ENCODE measurements around the gene PPP1R36. TPM values are rescaled to one million over a fixed set of nuclear protein-coding genes. Genes with fewer than 3 reads are reported as not detected.

The PPP1R36 gene
- total and polyA plus RNA-seq, 4 donors, result 0.42 to 1.9 (median 1.2) TPM

- intact Hi-C loops (cut with DNase I), result loop anchor here (2.0 to 5.0 kb wide), 4 partner anchors 36 to 132 kb away; partner anchors contain the start of genes HSPA2 (in 2 of the 2) and MTHFD1 (in 1 of the 2)
- peak; percentile 95 for DNase-seq
- H3K27me3 ChIP-seq (ENCODE audit: control insufficient read depth in 1 of 2, insufficient read depth in 2 of 2, low read length in 1 of 2), result no peaks in the 10 kb centered on the region
- no peaks in the 10 kb centered on the region for H3K9me3 ChIP-seq (ENCODE audit: control insufficient read depth, low read length)
- H3K4me1 ChIP-seq (ENCODE audit: control insufficient read depth in 1 of 2, insufficient read depth in 2 of 2, low read length in 2 of 2), result no peaks in the 10 kb centered on the region
- H3K36me3 ChIP-seq (ENCODE audit: control insufficient read depth in 1 of 2, insufficient read depth in 2 of 2, low read length in 1 of 2), result no peaks in the 10 kb centered on the region
- H3K27ac ChIP-seq (ENCODE audit: low read depth in 1 of 2, low read length in 2 of 2), result peak overlapping the region; percentile 58 to 94
- peak overlapping the region; percentile 74 to 88 for H3K4me3 ChIP-seq (ENCODE audit: low read length in 2 of 2)
- peak; percentile 76 for ATAC-seq (ENCODE audit: low FRiP score)
- 0% methylated on average over 68 of the region's 68 CpGs for WGBS, 2 donors
These were observed 44.6 kb upstream of the PPP1R36 start for GRCh38 chr14:64504897-64505794.

DNA sequence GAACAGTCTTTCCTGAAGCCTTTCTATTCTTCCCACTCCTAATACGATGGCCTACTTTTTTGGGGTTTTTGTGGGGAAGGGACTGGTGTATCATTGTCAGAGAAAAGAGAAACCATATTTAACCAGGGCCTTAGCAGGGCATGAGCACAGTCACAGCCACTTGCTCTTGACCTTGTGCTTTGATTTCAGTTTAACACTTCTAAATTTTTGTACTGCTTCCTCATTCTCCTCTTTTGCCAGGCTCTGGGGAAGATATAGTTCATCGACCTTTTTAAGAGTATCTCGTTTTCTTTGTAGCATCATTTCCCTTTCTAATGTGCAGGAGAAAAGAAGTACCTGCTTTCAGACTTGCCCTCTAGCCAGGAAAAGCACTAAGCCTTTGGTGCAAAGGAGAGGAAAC, 43.0 kb upstream of the PPP1R36 start:
- Histone ChIP-seq H3K36me3 (ENCODE audit: control insufficient read depth in 1 of 2, insufficient read depth in 2 of 2, low read length in 1 of 2) (no peaks in the 10 kb centered on the region), H3K27me3 (ENCODE audit: control insufficient read depth in 1 of 2, insufficient read depth in 2 of 2, low read length in 1 of 2) (no peaks in the 10 kb centered on the region), H3K27ac (ENCODE audit: low read depth in 1 of 2, low read length in 2 of 2) (no peak overlapping the region), H3K9me3 (ENCODE audit: control insufficient read depth, low read length) (no peaks in the 10 kb centered on the region), H3K4me3 (ENCODE audit: low read length in 2 of 2) (no peak overlapping the region), H3K4me1 (ENCODE audit: control insufficient read depth in 1 of 2, insufficient read depth in 2 of 2, low read length in 2 of 2) (peaks cover 2 to 4% of the 10 kb centered on the region in 2 donors)
- 43 to 46% methylated on average over 3 of the region's 3 CpGs for WGBS, 2 donors
- DNase-seq (no peak), ATAC-seq (ENCODE audit: low FRiP score) (no peak)
- intact Hi-C loops (cut with DNase I), result loop anchor here (5.0 kb wide), 2 partner anchors 36 to 131 kb away; partner anchors contain the start of gene HSPA2 (in 1 of the 2)

DNA sequence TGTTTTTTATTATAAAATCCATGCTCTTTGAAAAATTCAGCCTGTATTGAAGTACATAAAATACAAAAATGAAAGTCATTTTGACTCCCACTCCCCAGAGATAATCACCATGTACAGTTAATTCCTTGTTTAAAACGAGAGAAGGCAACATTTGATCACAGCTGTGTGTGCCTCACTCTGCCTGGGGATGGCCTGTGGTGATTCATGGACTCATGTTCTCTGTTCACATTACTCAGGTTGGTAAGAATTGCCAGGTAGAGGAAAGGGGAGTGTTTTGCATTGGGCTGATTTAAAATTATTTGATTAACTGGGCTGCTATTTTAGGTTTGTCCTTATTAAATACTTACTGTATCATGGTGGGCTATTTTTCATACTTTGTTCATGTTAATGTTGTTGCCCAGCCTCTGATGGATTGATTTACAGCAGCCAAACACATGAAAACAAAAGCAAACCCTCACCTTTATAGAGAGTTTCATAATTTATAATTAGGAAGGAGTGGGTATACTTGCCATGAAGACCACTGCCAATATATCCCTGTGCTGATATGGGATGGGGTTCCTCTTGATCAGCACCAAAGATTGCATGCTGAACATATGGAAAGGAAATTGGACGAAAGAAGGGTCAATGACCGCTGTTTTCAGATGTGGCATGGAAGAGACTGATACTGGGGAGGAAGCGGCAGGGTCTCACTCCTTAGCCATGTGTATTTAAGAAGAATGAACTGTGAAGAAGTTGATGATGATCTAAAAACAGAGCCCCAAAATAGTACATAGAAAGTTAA, 42.2 kb upstream of the PPP1R36 start:
- H3K9me3 ChIP-seq (ENCODE audit: control insufficient read depth, low read length), result no peaks in the 10 kb centered on the region
- peaks cover 2 to 4% of the 10 kb centered on the region in 2 donors for H3K4me1 ChIP-seq (ENCODE audit: control insufficient read depth in 1 of 2, insufficient read depth in 2 of 2, low read length in 2 of 2)
- H3K4me3 ChIP-seq (ENCODE audit: low read length in 2 of 2), result no peak overlapping the region
- H3K36me3 ChIP-seq (ENCODE audit: control insufficient read depth in 1 of 2, insufficient read depth in 2 of 2, low read length in 1 of 2), result no peaks in the 10 kb centered on the region
- H3K27ac ChIP-seq (ENCODE audit: low read depth in 1 of 2, low read length in 2 of 2), result no peak overlapping the region
- intact Hi-C loops (cut with DNase I), result loop anchor here (5.0 kb wide), 2 partner anchors 35 to 130 kb away; partner anchors contain the start of gene HSPA2 (in 1 of the 2)
- WGBS, 2 donors, result 74% methylated on average over 4 of the region's 4 CpGs
- ATAC-seq (ENCODE audit: low FRiP score), result no peak
- no peaks in the 10 kb centered on the region for H3K27me3 ChIP-seq (ENCODE audit: control insufficient read depth in 1 of 2, insufficient read depth in 2 of 2, low read length in 1 of 2)
- no peak for DNase-seq

GRCh38 chr14:64508215-64508776, 41.5 kb upstream of the PPP1R36 start:
- H3K4me1 ChIP-seq (ENCODE audit: control insufficient read depth in 1 of 2, insufficient read depth in 2 of 2, low read length in 2 of 2), result peaks cover 2 to 4% of the 10 kb centered on the region in 2 donors
- no peaks in the 10 kb centered on the region for H3K9me3 ChIP-seq (ENCODE audit: control insufficient read depth, low read length)
- DNase-seq (no peak), ATAC-seq (ENCODE audit: low FRiP score) (no peak)
- intact Hi-C loops (cut with DNase I), result loop anchor here (5.0 kb wide), 2 partner anchors 34 to 129 kb away; partner anchors contain the start of gene HSPA2 (in 1 of the 2)
- 43 to 50% methylated on average over 1 of the region's 1 CpG for WGBS, 2 donors
- H3K36me3 ChIP-seq (ENCODE audit: control insufficient read depth in 1 of 2, insufficient read depth in 2 of 2, low read length in 1 of 2), result no peaks in the 10 kb centered on the region
- no peaks in the 10 kb centered on the region for H3K27me3 ChIP-seq (ENCODE audit: control insufficient read depth in 1 of 2, insufficient read depth in 2 of 2, low read length in 1 of 2)
- H3K4me3 ChIP-seq (ENCODE audit: low read length in 2 of 2), result no peak overlapping the region
- no peak overlapping the region for H3K27ac ChIP-seq (ENCODE audit: low read depth in 1 of 2, low read length in 2 of 2)

DNA sequence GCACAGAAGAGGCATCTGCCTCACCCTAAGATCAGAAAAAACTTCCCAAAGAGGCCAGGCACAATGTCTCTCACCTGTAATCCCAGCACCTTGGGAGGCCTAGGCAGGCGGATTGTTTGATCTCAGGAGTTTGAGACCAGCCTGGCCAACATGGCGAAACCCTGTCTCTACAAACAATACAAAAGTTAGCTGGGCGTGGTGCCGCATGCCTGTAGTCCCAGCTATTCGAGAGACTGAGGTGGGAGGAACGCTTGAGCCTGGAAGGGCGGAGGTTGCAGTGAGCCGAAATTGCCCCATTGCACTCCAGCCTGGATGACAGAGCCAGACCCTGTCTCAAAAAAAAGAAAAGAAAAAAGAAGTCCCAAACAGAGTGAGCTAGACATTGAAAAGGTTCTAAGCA, 40.7 kb upstream of the PPP1R36 start:
- no peak overlapping the region for H3K4me3 ChIP-seq (ENCODE audit: low read length in 2 of 2)
- no peaks in the 10 kb centered on the region for H3K9me3 ChIP-seq (ENCODE audit: control insufficient read depth, low read length)
- intact Hi-C loops (cut with DNase I), result loop anchor here (5.0 kb wide), 2 partner anchors 33 to 128 kb away; partner anchors contain the start of gene HSPA2 (in 1 of the 2)
- H3K36me3 ChIP-seq (ENCODE audit: control insufficient read depth in 1 of 2, insufficient read depth in 2 of 2, low read length in 1 of 2), result no peaks in the 10 kb centered on the region
- no peak overlapping the region for H3K27ac ChIP-seq (ENCODE audit: low read depth in 1 of 2, low read length in 2 of 2)
- H3K27me3 ChIP-seq (ENCODE audit: control insufficient read depth in 1 of 2, insufficient read depth in 2 of 2, low read length in 1 of 2), result no peaks in the 10 kb centered on the region
- DNase-seq, result no peak
- WGBS, 2 donors, result 88 to 91% methylated on average over 8 of the region's 8 CpGs
- no peak for ATAC-seq (ENCODE audit: low FRiP score)
- H3K4me1 ChIP-seq (ENCODE audit: control insufficient read depth in 1 of 2, insufficient read depth in 2 of 2, low read length in 2 of 2), result peaks cover 2 to 4% of the 10 kb centered on the region in 2 donors

DNA sequence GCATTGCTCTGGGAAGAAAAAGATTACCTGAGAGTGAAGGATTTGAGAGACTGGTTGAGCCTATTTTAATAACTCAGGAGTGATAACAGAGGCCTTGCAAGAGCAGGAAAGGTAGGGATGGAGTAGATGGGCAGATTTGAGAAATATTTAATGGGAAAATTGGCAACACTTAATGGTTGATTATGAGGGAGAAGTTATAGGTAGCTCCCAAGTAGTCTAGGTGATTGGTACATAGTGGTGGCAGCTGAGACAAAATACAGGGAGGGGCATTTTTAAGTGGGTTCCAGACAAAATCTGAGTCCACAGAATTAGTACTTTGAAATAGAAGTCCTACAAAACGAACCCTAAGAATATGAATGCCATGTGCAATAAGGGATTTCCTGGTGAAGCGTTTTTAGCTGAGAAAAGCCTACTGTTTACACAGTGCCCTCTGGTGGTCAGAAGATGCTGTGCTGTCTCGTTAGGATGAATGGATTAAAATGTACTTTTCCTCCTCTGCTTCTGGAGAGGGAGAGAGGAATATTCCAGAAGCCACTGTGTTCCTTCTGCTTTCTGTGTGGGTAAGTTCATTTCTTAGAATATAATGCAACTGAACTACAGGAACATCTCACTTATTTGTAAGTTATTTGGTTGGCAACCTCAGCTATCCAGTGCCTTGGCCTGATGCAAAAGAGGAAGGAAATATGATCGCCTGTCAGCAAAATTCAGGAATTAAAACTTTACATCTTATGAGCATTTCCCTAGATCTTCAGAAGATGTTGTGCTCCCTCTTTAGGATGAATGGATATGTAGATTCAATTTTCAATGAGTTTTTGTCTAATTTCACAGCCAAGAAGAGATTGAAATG, 38.7 kb upstream of the PPP1R36 start:
- Histone ChIP-seq H3K27me3 (ENCODE audit: control insufficient read depth in 1 of 2, insufficient read depth in 2 of 2, low read length in 1 of 2) (no peaks in the 10 kb centered on the region), H3K9me3 (ENCODE audit: control insufficient read depth, low read length) (no peaks in the 10 kb centered on the region), H3K4me3 (ENCODE audit: low read length in 2 of 2) (no peak overlapping the region), H3K27ac (ENCODE audit: low read depth in 1 of 2, low read length in 2 of 2) (no peak overlapping the region), H3K4me1 (ENCODE audit: control insufficient read depth in 1 of 2, insufficient read depth in 2 of 2, low read length in 2 of 2) (peaks cover 2 to 4% of the 10 kb centered on the region in 2 donors), H3K36me3 (ENCODE audit: control insufficient read depth in 1 of 2, insufficient read depth in 2 of 2, low read length in 1 of 2) (no peaks in the 10 kb centered on the region)
- DNase-seq (peak in 1 of 2 donors; percentile 70), ATAC-seq (ENCODE audit: low FRiP score) (peak; percentile 90)
- WGBS, 2 donors, result 21 to 22% methylated on average over 4 of the region's 4 CpGs
- intact Hi-C loops (cut with DNase I), result loop anchor here in 1 of 2 donors (5.0 kb wide), 1 partner anchor 126 kb away; no protein-coding TSS in a partner anchor

GRCh38 chr14:64513271-64513670, 36.5 kb upstream of the PPP1R36 start:
- Histone ChIP-seq H3K27me3 (ENCODE audit: control insufficient read depth in 1 of 2, insufficient read depth in 2 of 2, low read length in 1 of 2) (no peaks in the 10 kb centered on the region), H3K36me3 (ENCODE audit: control insufficient read depth in 1 of 2, insufficient read depth in 2 of 2, low read length in 1 of 2) (no peaks in the 10 kb centered on the region), H3K4me1 (ENCODE audit: control insufficient read depth in 1 of 2, insufficient read depth in 2 of 2, low read length in 2 of 2) (peaks cover 2 to 6% of the 10 kb centered on the region in 2 donors), H3K9me3 (ENCODE audit: control insufficient read depth, low read length) (no peaks in the 10 kb centered on the region), H3K27ac (ENCODE audit: low read depth in 1 of 2, low read length in 2 of 2) (no peak overlapping the region), H3K4me3 (ENCODE audit: low read length in 2 of 2) (no peak overlapping the region)
- 87 to 93% methylated on average over 2 of the region's 2 CpGs for WGBS, 2 donors
- ATAC-seq (ENCODE audit: low FRiP score), result no peak
- intact Hi-C loops (cut with DNase I), result loop anchor here in 1 of 2 donors (5.0 kb wide), 1 partner anchor 124 kb away; no protein-coding TSS in a partner anchor
- DNase-seq, result no peak
